Caco-2 (cell line): ENCODE data around the gene ALX4. TPM values are rescaled to one million over a fixed set of nuclear protein-coding genes. Genes with fewer than 3 reads are reported as not detected.
A peak's percentile ranks its signal among the peaks of the same experiment; 100 is the strongest.

ENCODE experiments used
- BruUV-seq: library from RNA; stranded (reverse); fragments of 400-500 nt; replicated peaks from 2 replicates; lab custom pipeline; 2021; lab: Mats Ljungman, UMichigan
- CTCF ChIA-PET: fragments of 300-600 bp; sonication (Branson Sonifier 250); formaldehyde crosslinking; loops from one replicate; lab custom pipeline; 2022; ENCODE audit warnings: antibody characterized with exemption; lab: Charles Lee
- POLR2A ChIA-PET: fragments of 300-600 bp; sonication (Branson Sonifier 250); formaldehyde crosslinking; loops from one replicate; lab custom pipeline; 2022; ENCODE audit warnings: antibody characterized with exemption; lab: Charles Lee
- DNase-seq, 2 experiments: peaks; one replicate each; pipeline versions ENCODE4 v3.0.0 to v3.0.0-alpha.2; 2020 to 2022
- H3K27me3 ChIP-seq: replicated peaks from 2 replicates; pipeline ENCODE4 v1.6.0; 2011; ENCODE audit warnings: low read length; ENCODE audit not compliant: control insufficient read depth, insufficient read depth
- H3K36me3 ChIP-seq: 2 replicates; pipeline ENCODE4 v1.5.1; 2011; ENCODE audit warnings: low read length; ENCODE audit not compliant: control insufficient read depth, insufficient read depth
- H3K4me1 ChIP-seq: fragments of 250-450 bp; sonication (Bioruptor Pico); 2 replicates; pipeline ENCODE4 v1.5.1; 2020; ENCODE audit warnings: mild to moderate bottlenecking
- H3K4me3 ChIP-seq: 2 replicates; pipeline ENCODE4 v1.5.1; 2011; ENCODE audit warnings: low read depth, mild to moderate bottlenecking, control low read depth, low read length
- H3K9me3 ChIP-seq: fragments of 250-450 bp; sonication (Bioruptor Pico); 2 replicates; pipeline ENCODE4 v1.5.1; 2020; ENCODE audit warnings: mild to moderate bottlenecking, moderate library complexity
- H3K27ac Mint-ChIP-seq: one replicate; pipeline ENCODE4 v1.8.0; 2022; ENCODE audit warnings: mixed read lengths; ENCODE audit not compliant: unreplicated experiment
- H3K27me3 Mint-ChIP-seq: one replicate; pipeline ENCODE4 v1.8.0; 2022; ENCODE audit warnings: mixed read lengths; ENCODE audit not compliant: insufficient read depth, unreplicated experiment
- H3K36me3 Mint-ChIP-seq: one replicate; pipeline ENCODE4 v1.8.0; 2022; ENCODE audit warnings: mild to moderate bottlenecking, mixed read lengths; ENCODE audit not compliant: insufficient read depth, unreplicated experiment
- H3K4me1 Mint-ChIP-seq: one replicate; pipeline ENCODE4 v1.8.0; 2022; ENCODE audit warnings: low read depth, mixed read lengths; ENCODE audit not compliant: unreplicated experiment
- H3K4me3 Mint-ChIP-seq: one replicate; pipeline ENCODE4 v1.8.0; 2022; ENCODE audit warnings: mild to moderate bottlenecking, moderate library complexity, mixed read lengths; ENCODE audit not compliant: unreplicated experiment
- H3K9me3 Mint-ChIP-seq: one replicate; pipeline ENCODE4 v1.8.0; 2022; ENCODE audit warnings: mixed read lengths; ENCODE audit not compliant: unreplicated experiment
- intact Hi-C: fragments of 100-400 bp; cut with micrococcal nuclease; formaldehyde crosslinking; loops from one replicate; pipeline ENCODE4 v1.10.0; 2022; ENCODE audit not compliant: unreplicated experiment
- total RNA-seq: library from RNA; stranded (reverse); gene quantifications from 2 replicates; pipeline ENCODE4 v1.2.3, GENCODE V29; 2022
- TF ChIP-seq, protein P1 (sequence below), 2 experiments: fragments of 200-600 bp in 1 of 2; IDR thresholded peaks; 1 replicate in 1 of 2; 2 replicates in 1 of 2; pipeline versions ENCODE4 v1.5.1 to v1.8.0; 2011 to 2022; ENCODE audit warnings: antibody characterized with exemption in 1 of 2, control low read depth in 1 of 2, inconsistent platforms in 1 of 2, low read depth in 1 of 2, low read length in 1 of 2, mild to moderate bottlenecking in 1 of 2, moderate library complexity in 1 of 2; ENCODE audit not compliant: insufficient read depth in 1 of 2, severe bottlenecking in 1 of 2, unreplicated experiment in 1 of 2

ALX4 gene
- total RNA-seq, 1 experiment from 2014 or later: 0.05 TPM

- Mint-ChIP-seq H3K36me3 (no peaks in the 10 kb centered on the region), H3K27ac (no peak overlapping the region), H3K4me1 (no peaks in the 10 kb centered on the region), H3K4me3 (no peak overlapping the region), H3K27me3 (no peaks in the 10 kb centered on the region), H3K9me3 (no peaks in the 10 kb centered on the region)
- no peaks in the 10 kb centered on the region for H3K4me1 ChIP-seq
- no TSS peak for BruUV-seq
- ChIA-PET CTCF (no interaction called here), POLR2A (no interaction called here)
- no peaks in the 10 kb centered on the region for H3K27me3 ChIP-seq
- H3K36me3 ChIP-seq: no peaks in the 10 kb centered on the region
- peak in 1 of 2 experiments; percentile 14 for DNase-seq
- intact Hi-C loops: no loop called here
- H3K4me3 ChIP-seq: no peak overlapping the region
- TF ChIP-seq, protein P1, sequence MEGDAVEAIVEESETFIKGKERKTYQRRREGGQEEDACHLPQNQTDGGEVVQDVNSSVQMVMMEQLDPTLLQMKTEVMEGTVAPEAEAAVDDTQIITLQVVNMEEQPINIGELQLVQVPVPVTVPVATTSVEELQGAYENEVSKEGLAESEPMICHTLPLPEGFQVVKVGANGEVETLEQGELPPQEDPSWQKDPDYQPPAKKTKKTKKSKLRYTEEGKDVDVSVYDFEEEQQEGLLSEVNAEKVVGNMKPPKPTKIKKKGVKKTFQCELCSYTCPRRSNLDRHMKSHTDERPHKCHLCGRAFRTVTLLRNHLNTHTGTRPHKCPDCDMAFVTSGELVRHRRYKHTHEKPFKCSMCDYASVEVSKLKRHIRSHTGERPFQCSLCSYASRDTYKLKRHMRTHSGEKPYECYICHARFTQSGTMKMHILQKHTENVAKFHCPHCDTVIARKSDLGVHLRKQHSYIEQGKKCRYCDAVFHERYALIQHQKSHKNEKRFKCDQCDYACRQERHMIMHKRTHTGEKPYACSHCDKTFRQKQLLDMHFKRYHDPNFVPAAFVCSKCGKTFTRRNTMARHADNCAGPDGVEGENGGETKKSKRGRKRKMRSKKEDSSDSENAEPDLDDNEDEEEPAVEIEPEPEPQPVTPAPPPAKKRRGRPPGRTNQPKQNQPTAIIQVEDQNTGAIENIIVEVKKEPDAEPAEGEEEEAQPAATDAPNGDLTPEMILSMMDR (IDR thresholded peaks at IDR 0.05; ENCODE audit: insufficient read depth in 1 of 2, low read depth in 1 of 2, low read length in 1 of 2, severe bottlenecking in 1 of 2, unreplicated experiment in 1 of 2): no peak
- no peaks in the 10 kb centered on the region for H3K9me3 ChIP-seq
Observed at GRCh38 chr11:44266056-44266780, 43.7 kb downstream of the ALX4 start.

- Histone ChIP-seq H3K9me3 (no peaks in the 10 kb centered on the region), H3K27me3 (no peaks in the 10 kb centered on the region), H3K36me3 (no peaks in the 10 kb centered on the region), H3K4me1 (no peaks in the 10 kb centered on the region), H3K4me3 (no peak overlapping the region)
- Mint-ChIP-seq H3K27ac (no peak overlapping the region), H3K9me3 (no peaks in the 10 kb centered on the region), H3K4me3 (no peak overlapping the region), H3K4me1 (no peaks in the 10 kb centered on the region), H3K36me3 (no peaks in the 10 kb centered on the region), H3K27me3 (no peaks in the 10 kb centered on the region)
- POLR2A ChIA-PET: no interaction called here
- intact Hi-C loops: no loop called here
- no peak for DNase-seq
- CTCF ChIA-PET: no interaction called here
- TF ChIP-seq, protein P1 (IDR thresholded peaks at IDR 0.05; ENCODE audit: insufficient read depth in 1 of 2, low read depth in 1 of 2, low read length in 1 of 2, severe bottlenecking in 1 of 2, unreplicated experiment in 1 of 2): no peak
- no TSS peak for BruUV-seq
Observed at GRCh38 chr11:44264761-44265160, 45.2 kb downstream of the ALX4 start.

DNA sequence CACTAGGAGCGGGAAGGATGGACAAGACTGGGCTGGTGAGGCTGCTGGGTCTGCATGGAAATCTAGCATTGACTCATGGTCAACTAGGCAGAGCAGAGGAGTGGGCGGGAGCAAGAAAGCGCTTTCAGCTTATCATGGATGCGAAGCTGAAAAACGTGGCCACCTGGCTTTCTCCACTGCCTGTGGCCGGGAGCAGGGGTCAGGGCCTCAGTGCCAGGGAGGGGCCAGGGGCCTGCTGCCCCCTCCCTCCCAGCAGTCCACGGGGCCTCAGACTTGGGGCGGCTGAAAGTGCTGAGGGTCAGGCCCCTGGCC, 45.5 kb downstream of the ALX4 start:
- CTCF ChIA-PET: no interaction called here
- intact Hi-C loops: no loop called here
- Mint-ChIP-seq H3K9me3 (no peaks in the 10 kb centered on the region), H3K4me3 (no peak overlapping the region), H3K4me1 (no peaks in the 10 kb centered on the region), H3K27ac (no peak overlapping the region), H3K36me3 (no peaks in the 10 kb centered on the region), H3K27me3 (no peaks in the 10 kb centered on the region)
- TF ChIP-seq, protein P1 (IDR thresholded peaks at IDR 0.05; ENCODE audit: insufficient read depth in 1 of 2, low read depth in 1 of 2, low read length in 1 of 2, severe bottlenecking in 1 of 2, unreplicated experiment in 1 of 2): no peak
- no peaks in the 10 kb centered on the region for H3K36me3 ChIP-seq
- BruUV-seq: no TSS peak
- H3K9me3 ChIP-seq: no peaks in the 10 kb centered on the region
- no peak for DNase-seq
- POLR2A ChIA-PET: no interaction called here
- H3K27me3 ChIP-seq: no peaks in the 10 kb centered on the region
- H3K4me1 ChIP-seq: no peaks in the 10 kb centered on the region
- H3K4me3 ChIP-seq: no peak overlapping the region
